Midbrain (tissue), 1 donor: ENCODE results near the gene AXIN1.

ENCODE experiments used
- DNase-seq: peaks from one replicate; lab custom pipeline; 2025; lab: John Stamatoyannopoulos, UW

AXIN1 gene

DNA sequence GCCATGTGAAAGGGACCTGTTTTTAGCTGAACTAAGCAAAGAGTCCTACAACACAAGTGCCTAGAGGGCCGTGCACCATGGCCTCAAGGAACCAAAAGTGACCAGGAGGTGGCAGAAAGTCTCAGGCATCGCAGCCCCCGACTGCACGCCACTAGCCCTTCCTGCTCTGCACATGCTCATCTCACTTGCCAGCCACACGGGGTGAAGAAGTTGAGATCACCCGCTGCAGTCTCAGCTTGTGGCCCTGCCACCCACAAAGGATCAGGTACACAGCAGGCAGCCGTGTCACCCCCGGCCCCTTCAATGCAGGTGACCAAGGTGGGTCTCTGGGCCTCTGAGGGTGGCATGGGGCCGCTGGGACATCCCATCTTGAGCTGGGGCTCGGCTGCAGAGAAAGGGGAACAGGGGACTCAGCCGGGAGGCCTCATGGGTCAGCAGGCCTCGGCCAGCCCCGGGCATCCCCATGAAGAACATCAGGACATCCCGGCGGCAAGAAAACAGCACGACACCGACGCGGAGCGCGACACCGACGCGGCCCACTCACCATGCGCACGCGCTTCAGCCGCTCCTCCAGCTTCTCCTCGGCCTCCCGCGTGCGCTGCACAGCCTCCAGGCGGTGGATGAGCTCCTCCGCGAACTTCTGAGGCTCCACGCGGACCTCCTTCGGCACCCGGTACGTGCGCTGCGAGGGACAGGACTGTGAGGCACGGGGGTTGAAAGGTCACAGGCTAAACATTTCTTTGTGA lies 48.6 kb downstream of the AXIN1 start:
- DNase-seq, result no peak

DNA sequence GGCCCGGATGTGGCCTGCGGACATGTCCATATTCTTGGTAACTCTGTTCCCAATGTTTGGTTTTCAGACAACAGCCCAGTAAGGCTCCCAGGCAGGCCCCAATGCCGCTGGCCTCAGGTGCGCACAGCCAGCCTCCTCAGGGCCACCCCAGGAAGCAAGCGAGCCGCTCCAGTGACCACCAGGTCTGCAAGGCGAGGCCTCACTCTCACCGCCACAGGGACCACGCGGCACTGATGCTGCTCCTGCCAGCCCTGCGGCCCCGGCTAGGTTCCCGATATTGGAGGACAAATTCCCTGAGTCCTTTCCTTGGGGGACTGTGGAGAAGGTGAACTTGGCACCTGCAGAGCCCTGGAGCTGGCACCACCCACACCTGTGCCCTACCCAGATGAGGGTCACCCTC lies 50.6 kb downstream of the AXIN1 start:
- no peak for DNase-seq

DNA sequence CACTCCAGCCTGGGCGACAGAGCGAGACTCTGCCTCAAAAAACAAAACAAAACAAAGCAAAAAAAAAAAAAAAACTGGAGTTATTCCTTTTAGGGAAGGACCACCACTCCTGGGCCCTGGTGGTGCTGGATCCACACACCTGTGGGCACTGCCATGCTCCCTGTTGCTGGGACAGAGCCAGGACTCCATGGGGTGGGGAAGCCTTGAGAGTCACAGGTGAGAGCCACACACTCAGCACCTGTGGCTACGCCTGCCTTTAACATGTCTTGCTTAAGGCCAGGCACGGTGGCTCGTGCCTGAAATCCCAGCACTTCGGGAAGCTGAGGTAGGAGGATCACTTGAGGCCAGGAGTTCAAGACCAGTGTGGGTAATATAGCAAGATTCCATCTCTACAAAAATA lies 51.3 kb downstream of the AXIN1 start:
- no peak for DNase-seq

DNA sequence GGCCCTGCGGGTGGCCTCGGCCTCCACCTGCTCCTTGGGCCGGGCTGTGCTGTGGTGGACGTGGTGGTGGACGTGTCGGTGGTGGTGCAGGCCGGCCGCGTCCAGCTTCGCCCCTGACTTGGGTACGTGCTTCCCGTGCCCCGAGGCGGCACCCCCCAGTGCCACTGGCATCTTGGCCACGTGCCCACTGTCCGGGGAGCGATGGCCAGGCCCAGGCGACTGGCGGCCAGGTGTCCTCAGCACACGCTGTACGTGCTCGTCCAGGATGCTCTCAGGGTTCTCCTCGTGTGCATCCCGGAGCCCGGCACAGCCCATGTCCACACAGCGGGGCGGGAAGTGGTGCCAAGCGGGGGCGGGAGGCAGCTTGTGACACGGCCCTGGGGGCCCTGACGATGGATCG lies 54.7 kb downstream of the AXIN1 start:
- no peak for DNase-seq

DNA sequence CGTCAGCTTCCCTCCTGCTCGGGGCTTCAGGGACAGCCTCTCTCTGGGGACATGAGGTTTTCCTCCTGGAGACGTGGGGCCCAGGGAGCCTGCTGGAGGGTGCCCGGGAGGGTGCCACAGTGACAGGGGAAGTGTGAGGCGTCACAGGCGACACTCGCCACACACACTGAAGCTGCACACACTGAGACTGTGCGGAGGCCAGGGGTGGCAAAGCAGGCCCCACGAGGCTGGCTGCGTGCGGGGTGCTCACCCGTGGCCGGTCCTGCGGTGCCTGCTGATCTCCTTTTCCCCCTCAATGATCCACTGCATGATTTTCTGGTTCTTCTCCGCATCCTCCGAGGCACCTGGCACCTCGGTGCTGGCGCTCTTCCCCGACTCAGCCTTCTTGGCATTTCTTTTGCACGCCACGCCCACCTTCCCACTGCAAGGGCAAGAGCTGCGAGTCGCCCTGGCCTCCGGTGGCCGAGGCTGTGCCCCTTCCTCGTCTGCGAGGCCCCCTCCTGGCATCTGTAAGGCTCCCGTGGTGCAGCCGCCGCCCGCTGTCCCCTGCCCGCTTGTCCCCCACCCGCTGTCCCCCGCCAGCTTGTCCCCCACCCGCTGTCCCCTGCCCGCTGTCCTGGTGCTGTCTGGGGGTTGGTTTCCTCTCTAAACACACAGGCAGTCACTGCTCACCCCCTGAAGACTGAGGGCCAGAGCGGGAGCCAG lies 55.6 kb downstream of the AXIN1 start:
- DNase-seq, result no peak

DNA sequence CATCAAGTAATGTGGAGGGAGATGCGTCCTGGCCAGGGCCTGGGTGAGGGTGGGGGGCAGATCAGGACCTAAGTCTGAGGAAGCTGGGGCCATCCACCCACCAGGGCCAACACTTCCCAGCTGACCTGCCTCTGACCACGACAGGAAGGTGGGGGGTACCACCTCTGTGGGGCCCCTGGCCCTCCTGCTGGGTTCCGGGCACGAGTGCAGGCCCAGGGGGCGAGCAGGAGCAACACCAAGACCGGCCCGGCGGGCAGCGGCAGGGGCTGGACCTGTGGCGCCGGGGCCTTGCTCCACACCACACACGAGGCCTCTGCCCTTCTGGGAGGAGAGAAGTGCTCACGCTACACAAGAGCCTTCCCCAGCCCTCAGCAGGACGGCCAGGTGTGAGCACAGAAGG lies 56.2 kb downstream of the AXIN1 start:
- DNase-seq, result no peak

DNA sequence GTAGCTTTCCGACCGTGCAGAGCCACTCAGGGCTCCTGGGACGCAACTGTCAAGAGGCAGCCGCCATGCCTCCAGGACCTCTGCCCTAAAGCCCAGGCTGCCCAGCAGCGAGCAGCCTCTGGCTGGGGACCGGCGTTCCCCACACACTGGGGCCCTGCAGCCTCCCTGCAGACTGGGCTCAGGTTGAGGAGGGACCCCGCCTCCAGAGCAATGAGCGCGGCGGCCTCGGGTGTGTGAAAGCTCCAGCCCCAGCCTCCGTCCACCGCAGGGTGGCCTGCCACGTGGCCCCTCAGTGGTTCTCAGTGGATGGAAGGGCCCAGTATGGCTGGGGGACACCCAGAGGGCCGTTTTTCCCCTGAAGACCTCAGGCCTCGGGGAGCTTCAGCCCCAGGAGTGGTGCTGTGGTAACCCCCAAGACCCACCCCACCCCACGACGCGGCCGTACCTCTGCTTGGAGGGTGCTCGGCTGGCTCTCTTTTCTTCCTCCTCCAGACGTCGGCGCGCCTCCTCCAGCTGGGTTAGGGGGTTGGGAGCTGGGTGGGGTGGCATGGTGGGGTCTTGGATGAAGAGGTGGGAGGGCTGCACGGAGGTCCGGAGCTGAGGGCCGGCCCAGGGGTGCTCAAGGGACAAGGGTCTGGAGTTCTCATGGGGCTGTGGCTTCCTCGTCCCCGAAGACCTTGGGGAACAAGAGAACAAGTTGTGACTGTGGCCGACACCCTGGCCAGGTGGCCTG lies 59.3 kb downstream of the AXIN1 start:
- no peak for DNase-seq

DNA sequence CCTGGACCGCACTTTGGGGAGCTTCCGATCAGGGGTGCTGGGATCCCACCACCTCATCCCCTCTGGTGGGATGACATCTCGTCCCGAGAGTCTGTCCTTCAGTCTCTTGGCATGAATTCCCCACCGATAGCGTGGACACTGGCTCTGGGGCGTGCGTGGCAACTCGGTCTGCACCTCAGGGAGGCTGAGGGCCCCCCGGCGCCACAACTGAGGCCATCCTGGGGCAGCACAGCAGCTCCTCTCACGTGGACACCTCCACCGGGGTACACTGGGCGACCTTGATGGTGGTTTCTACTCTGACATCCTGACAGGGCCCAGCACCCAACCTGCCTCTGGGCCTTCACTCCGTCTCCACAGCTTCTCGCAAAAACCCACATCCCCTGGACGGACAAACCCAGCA lies 61.0 kb downstream of the AXIN1 start:
- no peak for DNase-seq

DNA sequence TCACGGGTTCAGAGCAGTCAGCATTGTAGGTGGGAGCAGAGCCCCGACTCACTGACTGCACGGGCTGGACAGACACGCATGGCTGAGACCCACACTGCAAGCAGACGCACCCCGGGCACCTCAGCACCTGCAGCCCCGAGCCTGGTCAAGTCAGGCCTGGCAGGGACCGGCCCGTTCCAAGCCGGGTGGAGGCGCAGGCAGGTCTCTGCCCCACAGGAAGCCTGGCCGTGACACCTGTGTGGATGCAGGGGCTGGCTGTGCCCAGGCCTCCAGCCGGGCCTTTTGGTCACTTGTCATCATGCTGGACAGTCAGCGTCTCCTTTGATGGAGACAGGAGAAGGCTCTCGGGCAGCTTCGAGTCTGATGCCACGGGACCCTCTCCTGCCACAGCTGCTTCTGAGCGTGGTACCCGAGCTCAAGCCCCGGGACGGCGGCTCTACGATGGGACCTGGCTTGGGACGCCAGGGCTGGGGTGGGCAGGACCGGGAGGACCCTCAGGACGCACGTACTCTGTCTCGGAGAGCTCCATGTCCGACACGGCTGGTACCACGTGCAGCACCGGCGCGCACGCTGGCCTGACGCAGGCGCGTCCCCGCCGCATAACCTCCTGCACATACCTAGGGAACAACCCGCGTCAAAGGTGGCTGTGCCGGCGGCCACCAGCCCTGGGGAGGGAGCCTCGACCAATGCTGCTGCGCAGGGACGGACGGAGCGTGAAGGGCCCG lies 61.7 kb downstream of the AXIN1 start:
- DNase-seq, result no peak

DNA sequence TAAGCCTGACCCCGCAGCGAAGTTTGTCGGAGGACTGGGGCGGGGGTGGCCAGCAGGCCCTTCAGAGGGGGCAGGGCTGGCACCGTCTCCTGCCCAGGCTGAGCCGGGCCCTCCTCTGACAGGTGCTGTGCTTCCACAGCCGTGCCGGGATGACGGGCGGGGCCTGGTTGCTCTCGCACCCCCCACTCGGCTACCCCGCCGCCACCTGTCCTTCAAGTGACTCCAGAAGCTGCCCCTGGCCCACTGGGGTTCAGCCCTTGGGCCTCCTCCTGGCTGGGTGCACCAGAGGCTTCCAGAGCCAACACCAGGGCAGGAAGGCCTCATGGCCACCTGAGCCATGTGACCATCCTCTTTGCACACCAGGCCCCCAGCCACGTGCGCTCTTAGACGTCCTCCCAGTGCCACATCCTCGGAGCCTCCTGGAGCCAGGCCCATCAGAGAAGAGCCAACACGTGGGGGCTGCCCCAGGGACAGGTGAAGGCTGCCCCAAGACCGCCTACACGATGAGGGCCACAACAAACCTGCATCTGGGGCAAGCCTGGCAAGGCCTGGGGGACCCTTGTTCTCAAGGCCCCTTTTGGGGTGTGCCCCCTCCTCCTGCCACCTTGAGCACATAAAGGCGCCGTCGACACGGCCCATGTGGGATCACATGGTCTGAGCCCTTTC lies 62.4 kb downstream of the AXIN1 start:
- DNase-seq, result no peak

DNA sequence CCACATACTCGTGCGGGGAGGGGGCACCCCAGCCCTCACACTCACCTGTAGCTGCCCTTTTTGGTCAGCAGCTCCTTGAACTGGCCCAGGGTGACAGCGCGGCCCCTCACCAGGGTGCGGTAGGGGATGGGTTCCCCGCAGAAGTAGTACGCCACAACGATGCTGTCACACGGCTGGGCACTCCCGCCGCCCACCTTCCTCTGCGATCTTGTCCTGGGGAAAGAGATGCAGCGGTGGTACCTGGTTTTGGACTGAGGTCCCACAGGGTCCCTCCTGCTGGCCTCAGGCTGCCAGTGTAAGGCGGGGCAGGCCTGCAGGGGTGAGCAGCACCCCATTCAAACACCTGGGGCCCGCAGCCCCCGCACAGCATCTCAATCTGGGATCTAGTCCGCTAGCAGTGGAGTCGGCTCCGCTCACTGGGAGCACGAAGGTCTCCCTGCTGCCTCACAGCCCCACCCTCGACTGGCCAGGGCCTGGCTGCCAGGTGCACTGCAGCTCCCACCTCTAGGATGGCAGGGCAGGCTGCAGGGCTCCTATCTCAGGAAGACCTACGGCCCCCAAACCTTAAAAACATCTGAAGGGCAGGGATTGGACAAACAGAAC lies 63.0 kb downstream of the AXIN1 start:
- DNase-seq, result no peak

DNA sequence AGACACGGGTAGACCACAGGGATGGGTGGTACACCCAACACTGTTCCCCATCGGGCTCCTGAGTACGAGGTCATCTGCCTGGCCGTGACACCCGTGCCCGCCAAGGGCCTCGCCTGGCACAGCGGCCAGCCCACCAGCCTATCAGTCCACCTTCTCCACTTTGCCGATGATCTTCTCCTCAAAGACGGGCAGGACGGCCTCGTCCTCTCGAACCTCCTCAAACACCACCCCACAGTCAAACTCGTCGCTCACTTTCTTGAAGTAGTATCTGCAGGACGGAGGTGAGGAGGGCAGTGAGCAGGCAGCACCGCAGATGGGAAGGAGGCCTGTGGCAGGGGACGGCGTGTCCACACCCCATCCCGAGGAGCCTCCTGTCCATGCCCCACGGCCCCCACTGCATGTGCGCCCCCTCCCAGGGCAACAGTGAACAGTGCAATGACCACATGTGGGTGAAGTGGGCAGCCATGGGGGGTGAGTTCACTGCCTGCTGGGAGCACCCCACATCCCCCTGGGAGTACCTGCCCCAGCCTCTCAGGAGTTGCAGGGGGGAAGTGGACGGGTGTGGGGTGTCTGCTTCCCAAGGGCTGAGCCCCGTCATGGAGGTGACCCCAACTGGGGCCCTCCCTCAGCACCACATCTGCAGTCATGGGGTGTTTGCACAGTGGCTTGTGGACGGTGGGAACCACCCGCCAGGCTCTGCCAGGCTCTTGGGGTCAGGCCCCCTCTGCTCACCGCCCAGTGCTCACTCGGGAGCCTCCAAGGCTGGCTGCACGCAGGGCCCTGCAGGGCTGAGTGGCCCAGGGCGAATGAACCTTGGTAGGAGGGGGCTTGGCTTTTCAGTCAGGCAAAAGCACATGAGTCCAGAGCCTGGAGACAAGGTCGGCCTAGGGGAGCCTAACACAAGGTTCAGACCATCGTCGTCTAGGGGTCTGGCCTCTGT lies 64.3 kb downstream of the AXIN1 start:
- DNase-seq, result no peak

DNA sequence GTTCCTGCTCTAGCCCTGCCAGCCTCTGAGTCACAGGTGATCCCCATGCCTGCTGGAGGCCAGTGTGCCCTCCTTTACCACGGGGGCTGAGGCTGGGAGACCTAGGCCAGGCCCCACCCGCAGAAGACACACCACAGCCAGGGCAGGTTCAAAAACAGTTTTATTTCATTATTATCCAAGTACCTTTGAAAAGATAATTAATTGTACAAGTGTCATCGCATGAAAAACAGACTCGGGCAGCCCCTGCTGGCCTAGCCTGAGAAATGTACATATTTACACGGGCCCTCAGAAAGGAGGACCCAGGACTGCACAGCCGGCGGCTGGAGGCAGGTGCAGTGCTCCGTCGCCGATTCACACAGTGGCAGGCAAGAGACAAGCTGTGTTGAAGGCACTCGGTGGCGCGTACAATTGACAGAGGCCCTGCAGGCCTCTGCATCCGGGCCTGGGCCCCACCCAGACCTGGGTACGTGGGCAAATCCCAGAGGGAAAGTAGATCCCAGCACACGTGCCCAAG lies 65.2 kb downstream of the AXIN1 start:
- DNase-seq, result no peak

DNA sequence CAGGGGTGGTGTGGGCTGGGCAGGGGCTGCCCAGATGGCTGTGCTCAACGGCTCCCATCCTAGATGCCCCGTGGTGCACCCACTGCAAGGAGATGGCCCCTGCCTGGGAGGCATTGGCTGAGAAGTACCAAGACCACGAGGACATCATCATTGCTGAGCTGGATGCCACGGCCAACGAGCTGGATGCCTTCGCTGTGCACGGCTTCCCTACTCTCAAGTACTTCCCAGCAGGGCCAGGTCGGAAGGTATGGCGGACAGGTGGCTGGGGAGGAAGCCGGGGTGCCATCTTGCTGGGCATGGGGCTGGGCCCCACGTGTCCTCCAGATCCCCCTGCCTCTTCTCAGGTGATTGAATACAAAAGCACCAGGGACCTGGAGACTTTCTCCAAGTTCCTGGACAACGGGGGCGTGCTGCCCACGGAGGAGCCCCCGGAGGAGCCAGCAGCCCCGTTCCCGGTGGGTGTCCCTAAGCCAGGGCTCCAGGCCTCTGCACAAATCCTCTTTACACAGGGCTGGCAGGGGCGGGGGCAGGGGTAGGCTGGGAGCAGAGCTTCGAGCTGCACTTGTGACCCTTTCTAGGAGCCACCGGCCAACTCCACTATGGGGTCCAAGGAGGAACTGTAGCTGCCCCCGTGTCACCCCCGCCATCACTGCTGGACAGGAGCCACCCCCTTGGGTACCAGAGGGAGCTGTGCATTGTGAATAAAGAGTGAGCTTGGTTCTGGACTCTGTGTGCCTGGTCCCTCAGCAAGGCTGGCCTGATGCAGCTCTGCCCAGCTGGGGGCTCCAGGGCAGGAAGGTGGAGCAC lies 65.8 kb downstream of the AXIN1 start:
- no peak for DNase-seq

DNA sequence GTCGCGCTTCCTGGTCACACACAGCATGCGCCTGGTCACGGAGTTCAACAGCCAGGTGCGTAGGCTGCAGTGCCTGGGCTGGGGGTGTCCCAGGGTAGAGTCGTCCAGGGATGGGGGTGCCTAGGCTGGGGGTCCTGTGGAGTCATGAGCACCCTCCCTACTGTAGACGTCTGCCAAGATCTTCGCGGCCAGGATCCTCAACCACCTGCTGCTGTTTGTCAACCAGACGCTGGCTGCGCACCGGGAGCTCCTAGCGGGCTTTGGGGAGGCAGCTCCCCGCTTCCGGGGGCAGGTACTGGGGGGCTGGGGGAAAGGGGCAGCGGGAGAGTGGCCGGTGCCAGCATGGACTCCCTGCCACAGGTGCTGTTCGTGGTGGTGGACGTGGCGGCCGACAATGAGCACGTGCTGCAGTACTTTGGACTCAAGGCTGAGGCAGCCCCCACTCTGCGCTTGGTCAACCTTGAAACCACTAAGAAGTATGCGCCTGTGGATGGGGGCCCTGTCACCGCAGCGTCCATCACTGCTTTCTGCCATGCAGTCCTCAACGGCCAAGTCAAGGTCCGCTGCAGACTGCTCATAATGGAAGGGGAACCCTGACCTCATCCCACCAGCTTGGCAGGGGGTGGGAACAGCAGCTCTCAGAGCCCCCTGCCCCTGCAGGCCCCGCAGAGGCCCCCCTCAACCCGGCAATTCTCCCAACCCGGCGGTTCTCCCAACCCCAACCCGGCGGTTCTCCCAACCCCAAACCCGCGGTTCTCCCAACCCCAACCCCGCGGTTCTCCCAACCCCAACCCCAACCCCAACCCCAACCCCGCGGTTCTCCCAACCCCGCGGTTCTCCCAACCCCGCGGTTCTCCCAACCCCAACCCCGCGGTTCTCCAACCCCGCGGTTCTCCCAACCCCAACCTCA lies 67.1 kb downstream of the AXIN1 start:
- DNase-seq, result no peak

DNA sequence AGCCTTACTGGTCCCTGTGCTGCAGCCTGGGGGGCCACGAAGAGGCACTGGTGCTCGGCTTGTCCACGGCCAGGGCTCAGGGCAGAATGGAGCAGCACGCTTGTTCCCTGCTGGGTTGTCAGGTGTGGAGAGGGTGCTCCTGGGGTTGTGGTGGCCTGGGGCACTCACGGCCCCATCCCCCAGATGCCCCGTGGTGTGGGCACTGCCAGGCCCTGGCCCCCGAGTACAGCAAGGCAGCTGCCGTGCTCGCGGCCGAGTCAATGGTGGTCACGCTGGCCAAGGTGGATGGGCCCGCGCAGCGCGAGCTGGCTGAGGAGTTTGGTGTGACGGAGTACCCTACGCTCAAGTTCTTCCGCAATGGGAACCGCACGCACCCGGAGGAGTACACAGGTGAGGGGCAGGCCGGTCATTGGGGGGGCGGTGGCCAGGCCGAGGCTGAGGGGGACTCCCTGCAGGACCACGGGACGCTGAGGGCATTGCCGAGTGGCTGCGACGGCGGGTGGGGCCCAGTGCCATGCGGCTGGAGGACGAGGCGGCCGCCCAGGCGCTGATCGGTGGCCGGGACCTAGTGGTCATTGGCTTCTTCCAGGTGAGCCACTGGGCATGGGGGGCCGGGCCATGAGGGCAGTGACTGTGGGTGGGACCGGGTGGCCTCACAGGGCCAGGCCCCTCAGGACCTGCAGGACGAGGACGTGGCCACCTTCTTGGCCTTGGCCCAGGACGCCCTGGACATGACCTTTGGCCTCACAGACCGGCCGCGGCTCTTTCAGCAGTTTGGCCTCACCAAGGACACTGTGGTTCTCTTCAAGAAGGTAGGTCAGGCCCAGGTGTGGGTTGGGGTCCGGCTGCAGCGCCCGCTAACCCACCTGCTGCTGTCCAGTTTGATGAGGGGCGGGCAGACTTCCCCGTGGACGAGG lies 68.1 kb downstream of the AXIN1 start:
- no peak for DNase-seq
